ENCODE data around the gene POU2F3.

POU2F3 gene

DNA sequence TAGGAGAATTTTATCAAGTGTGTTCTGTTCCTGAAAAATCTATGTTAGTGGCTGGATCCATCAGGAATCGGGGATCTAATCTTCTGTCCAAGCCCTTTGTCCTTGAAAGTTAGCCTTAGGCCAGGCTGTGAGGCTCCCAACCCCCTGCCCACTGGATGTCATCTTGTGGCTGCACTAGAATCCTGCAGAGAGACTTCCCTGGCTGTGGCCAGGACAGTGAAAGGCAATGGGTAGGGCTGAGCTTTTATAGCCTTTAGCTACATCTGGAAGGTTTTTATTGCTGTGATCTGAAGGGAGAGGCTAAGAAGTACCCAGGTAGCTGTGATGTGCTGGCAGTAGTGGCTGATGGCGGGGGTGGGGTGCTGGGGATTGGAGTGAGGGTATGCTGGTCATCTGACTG is 27.0 kb upstream of the POU2F3 start:
- no peaks in the 10 kb centered on the region for H3K79me1 ChIP-seq (ENCODE audit: low read length)
- H3K4me2 ChIP-seq (ENCODE audit: low read length), result no peak overlapping the region
- H3K79me2 ChIP-seq (ENCODE audit: control insufficient read depth, insufficient read depth, low read length), result no peaks in the 10 kb centered on the region
- H2BK5ac ChIP-seq (ENCODE audit: low read length), result no peak overlapping the region
- H2BK120ac ChIP-seq (ENCODE audit: low read depth, low read length), result no peak overlapping the region
- WGBS (ENCODE audit: extremely low coverage, insufficient coverage, low lambda C conversion rate), result no CpG with 5 or more reads among the region's 2 CpGs
- no peak overlapping the region for H3K56ac ChIP-seq (ENCODE audit: low read length)
- H3K23ac ChIP-seq (ENCODE audit: low read length), result no peak overlapping the region
- H3K4ac ChIP-seq (ENCODE audit: low read depth, low read length), result no peak overlapping the region
- H3K4me3 ChIP-seq (ENCODE audit: low read length), result no peak overlapping the region
- H2BK15ac ChIP-seq (replicated peaks; ENCODE audit: low read depth), result no peak overlapping the region
- peaks cover 33% of the 10 kb centered on the region for H3K27me3 ChIP-seq (ENCODE audit: insufficient read depth, low read length, poor library complexity)
- no peak overlapping the region for H4K5ac ChIP-seq (ENCODE audit: low read length)
- H4K8ac ChIP-seq (ENCODE audit: low read depth, low read length), result no peak overlapping the region
- H2AK5ac ChIP-seq (ENCODE audit: low read length), result no peak overlapping the region
- H3K9ac ChIP-seq (ENCODE audit: low read length), result no peak overlapping the region
- H3K4me1 ChIP-seq (ENCODE audit: control insufficient read depth, low read depth, low read length), result peaks cover 7% of the 10 kb centered on the region
- DNase-seq, result no peak
- H3K27ac ChIP-seq (ENCODE audit: low read depth, low read length), result no peak overlapping the region
- H3K18ac ChIP-seq (ENCODE audit: low read length), result no peak overlapping the region
- no peaks in the 10 kb centered on the region for H3K36me3 ChIP-seq (ENCODE audit: control insufficient read depth, insufficient read depth, low read length)

DNA sequence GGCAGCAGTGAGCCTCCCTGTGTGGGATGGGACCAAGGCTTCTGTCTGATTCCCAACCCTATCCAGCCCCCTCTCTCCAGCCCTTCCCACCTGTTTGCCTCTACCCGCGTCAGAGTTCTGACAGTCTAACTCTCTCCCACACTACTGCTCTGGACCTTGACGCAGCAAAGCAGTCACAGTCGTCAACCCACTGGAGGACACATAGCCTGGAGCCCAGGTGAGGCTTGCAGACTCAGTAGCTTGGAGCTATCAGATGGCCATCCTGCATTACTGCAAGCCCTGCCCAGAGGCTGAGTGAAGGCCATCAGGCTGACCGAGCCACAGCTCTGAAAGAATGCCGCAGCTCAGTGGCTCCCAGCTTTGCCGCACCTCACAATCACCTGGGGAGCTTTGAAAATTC is 25.4 kb upstream of the POU2F3 start:
- Histone ChIP-seq H3K79me1 (ENCODE audit: low read length) (no peaks in the 10 kb centered on the region), H3K4me2 (ENCODE audit: low read length) (no peak overlapping the region), H3K79me2 (ENCODE audit: control insufficient read depth, insufficient read depth, low read length) (no peaks in the 10 kb centered on the region), H3K56ac (ENCODE audit: low read length) (no peak overlapping the region), H2AK5ac (ENCODE audit: low read length) (no peak overlapping the region), H3K27me3 (ENCODE audit: insufficient read depth, low read length, poor library complexity) (peaks cover 27% of the 10 kb centered on the region), H4K8ac (ENCODE audit: low read depth, low read length) (no peak overlapping the region), H2BK15ac (replicated peaks; ENCODE audit: low read depth) (no peak overlapping the region), H2BK5ac (ENCODE audit: low read length) (no peak overlapping the region), H3K4ac (ENCODE audit: low read depth, low read length) (no peak overlapping the region), H3K4me3 (ENCODE audit: low read length) (no peak overlapping the region), H3K27ac (ENCODE audit: low read depth, low read length) (no peak overlapping the region), H3K18ac (ENCODE audit: low read length) (no peak overlapping the region), H3K23ac (ENCODE audit: low read length) (no peak overlapping the region), H3K9ac (ENCODE audit: low read length) (no peak overlapping the region), H2BK120ac (ENCODE audit: low read depth, low read length) (no peak overlapping the region), H3K36me3 (ENCODE audit: control insufficient read depth, insufficient read depth, low read length) (no peaks in the 10 kb centered on the region), H3K4me1 (ENCODE audit: control insufficient read depth, low read depth, low read length) (peaks cover 7% of the 10 kb centered on the region), H4K5ac (ENCODE audit: low read length) (no peak overlapping the region)
- no CpG with 5 or more reads among the region's 7 CpGs for WGBS (ENCODE audit: extremely low coverage, insufficient coverage, low lambda C conversion rate)
- no peak for DNase-seq

- H3K79me1 ChIP-seq (ENCODE audit: low read length), result no peaks in the 10 kb centered on the region
- no peak overlapping the region for H2AK5ac ChIP-seq (ENCODE audit: low read length)
- no peak overlapping the region for H4K5ac ChIP-seq (ENCODE audit: low read length)
- WGBS (ENCODE audit: extremely low coverage, insufficient coverage, low lambda C conversion rate), result no CpG with 5 or more reads among the region's 5 CpGs
- no peak overlapping the region for H2BK15ac ChIP-seq (replicated peaks; ENCODE audit: low read depth)
- no peak overlapping the region for H2BK5ac ChIP-seq (ENCODE audit: low read length)
- H3K36me3 ChIP-seq (ENCODE audit: control insufficient read depth, insufficient read depth, low read length), result no peaks in the 10 kb centered on the region
- no peaks in the 10 kb centered on the region for H3K79me2 ChIP-seq (ENCODE audit: control insufficient read depth, insufficient read depth, low read length)
- H3K23ac ChIP-seq (ENCODE audit: low read length), result no peak overlapping the region
- H3K56ac ChIP-seq (ENCODE audit: low read length), result no peak overlapping the region
- DNase-seq, result no peak
- no peak overlapping the region for H3K18ac ChIP-seq (ENCODE audit: low read length)
- no peak overlapping the region for H3K27ac ChIP-seq (ENCODE audit: low read depth, low read length)
- no peak overlapping the region for H3K4me2 ChIP-seq (ENCODE audit: low read length)
- no peak overlapping the region for H3K9ac ChIP-seq (ENCODE audit: low read length)
- no peak overlapping the region for H2BK120ac ChIP-seq (ENCODE audit: low read depth, low read length)
- H3K4me3 ChIP-seq (ENCODE audit: low read length), result no peak overlapping the region
- no peak overlapping the region for H3K4ac ChIP-seq (ENCODE audit: low read depth, low read length)
- H3K4me1 ChIP-seq (ENCODE audit: control insufficient read depth, low read depth, low read length), result peaks cover 4% of the 10 kb centered on the region
- H3K27me3 ChIP-seq (ENCODE audit: insufficient read depth, low read length, poor library complexity), result peaks cover 19% of the 10 kb centered on the region
- no peak overlapping the region for H4K8ac ChIP-seq (ENCODE audit: low read depth, low read length)
Measured at GRCh38 chr11:120215634-120216033, 24.3 kb upstream of the POU2F3 start.

DNA sequence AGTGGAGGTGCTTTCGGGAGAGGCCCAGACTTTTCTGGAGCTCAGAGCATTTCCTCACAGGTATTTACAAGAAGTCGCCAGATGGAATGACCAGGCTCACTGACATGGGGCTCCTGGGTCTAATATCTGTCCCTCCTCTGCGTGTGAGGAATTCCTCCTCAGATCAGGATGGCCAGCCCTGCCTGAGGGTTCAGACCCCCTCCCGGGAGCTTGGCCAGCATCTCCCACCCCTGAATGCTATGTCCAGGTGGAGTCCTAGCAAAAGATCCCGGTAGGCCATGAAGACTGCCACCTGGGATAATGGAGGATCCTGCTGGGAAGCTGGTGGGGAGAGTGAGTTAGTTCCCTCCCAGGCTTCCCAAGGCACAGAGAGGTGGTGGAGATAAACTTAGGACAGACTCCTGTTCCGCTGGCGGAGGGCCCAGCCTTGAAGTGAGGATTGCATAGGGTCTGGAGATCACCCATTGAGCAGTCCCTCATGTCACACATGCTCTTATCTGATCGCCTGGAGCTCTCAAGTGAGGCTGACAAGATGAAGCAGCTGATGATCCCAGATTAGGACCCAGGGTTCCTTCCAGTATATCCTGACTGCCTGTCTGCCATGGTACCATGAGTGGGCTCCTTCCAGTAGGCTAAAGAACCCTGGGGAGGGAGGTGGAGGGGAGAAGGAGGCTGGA is 23.4 kb upstream of the POU2F3 start:
- Histone ChIP-seq H3K4me1 (ENCODE audit: control insufficient read depth, low read depth, low read length) (peaks cover 4% of the 10 kb centered on the region), H2BK15ac (replicated peaks; ENCODE audit: low read depth) (no peak overlapping the region), H3K79me2 (ENCODE audit: control insufficient read depth, insufficient read depth, low read length) (no peaks in the 10 kb centered on the region), H3K27me3 (ENCODE audit: insufficient read depth, low read length, poor library complexity) (peaks cover 17% of the 10 kb centered on the region), H3K4me3 (ENCODE audit: low read length) (no peak overlapping the region), H2BK120ac (ENCODE audit: low read depth, low read length) (no peak overlapping the region), H3K4me2 (ENCODE audit: low read length) (no peak overlapping the region), H2BK5ac (ENCODE audit: low read length) (no peak overlapping the region), H4K8ac (ENCODE audit: low read depth, low read length) (no peak overlapping the region), H3K4ac (ENCODE audit: low read depth, low read length) (no peak overlapping the region), H2AK5ac (ENCODE audit: low read length) (no peak overlapping the region), H3K23ac (ENCODE audit: low read length) (no peak overlapping the region), H3K36me3 (ENCODE audit: control insufficient read depth, insufficient read depth, low read length) (no peaks in the 10 kb centered on the region), H3K27ac (ENCODE audit: low read depth, low read length) (no peak overlapping the region), H3K56ac (ENCODE audit: low read length) (no peak overlapping the region), H4K5ac (ENCODE audit: low read length) (no peak overlapping the region), H3K18ac (ENCODE audit: low read length) (no peak overlapping the region), H3K79me1 (ENCODE audit: low read length) (no peaks in the 10 kb centered on the region), H3K9ac (ENCODE audit: low read length) (no peak overlapping the region)
- DNase-seq, result peak; percentile 89
- WGBS (ENCODE audit: extremely low coverage, insufficient coverage, low lambda C conversion rate), result no CpG with 5 or more reads among the region's 8 CpGs

GRCh38 chr11:120217526-120217925 is 22.4 kb upstream of the POU2F3 start:
- H2BK5ac ChIP-seq (ENCODE audit: low read length), result no peak overlapping the region
- H3K56ac ChIP-seq (ENCODE audit: low read length), result no peak overlapping the region
- no peak for DNase-seq
- no CpG with 5 or more reads among the region's 12 CpGs for WGBS (ENCODE audit: extremely low coverage, insufficient coverage, low lambda C conversion rate)
- no peaks in the 10 kb centered on the region for H3K79me1 ChIP-seq (ENCODE audit: low read length)
- H3K4me3 ChIP-seq (ENCODE audit: low read length), result no peak overlapping the region
- H2AK5ac ChIP-seq (ENCODE audit: low read length), result no peak overlapping the region
- no peak overlapping the region for H2BK15ac ChIP-seq (replicated peaks; ENCODE audit: low read depth)
- no peak overlapping the region for H3K23ac ChIP-seq (ENCODE audit: low read length)
- H3K79me2 ChIP-seq (ENCODE audit: control insufficient read depth, insufficient read depth, low read length), result no peaks in the 10 kb centered on the region
- H3K27me3 ChIP-seq (ENCODE audit: insufficient read depth, low read length, poor library complexity), result peaks cover 10% of the 10 kb centered on the region
- no peak overlapping the region for H4K5ac ChIP-seq (ENCODE audit: low read length)
- H2BK120ac ChIP-seq (ENCODE audit: low read depth, low read length), result no peak overlapping the region
- no peak overlapping the region for H3K27ac ChIP-seq (ENCODE audit: low read depth, low read length)
- peaks cover 2% of the 10 kb centered on the region for H3K4me1 ChIP-seq (ENCODE audit: control insufficient read depth, low read depth, low read length)
- no peak overlapping the region for H3K18ac ChIP-seq (ENCODE audit: low read length)
- H4K8ac ChIP-seq (ENCODE audit: low read depth, low read length), result no peak overlapping the region
- no peak overlapping the region for H3K9ac ChIP-seq (ENCODE audit: low read length)
- H3K4me2 ChIP-seq (ENCODE audit: low read length), result no peak overlapping the region
- no peaks in the 10 kb centered on the region for H3K36me3 ChIP-seq (ENCODE audit: control insufficient read depth, insufficient read depth, low read length)
- no peak overlapping the region for H3K4ac ChIP-seq (ENCODE audit: low read depth, low read length)

All from mesendoderm (in vitro differentiated cells).